ENCODE data around the gene TMEM184A. TPM values are rescaled to one million over a fixed set of nuclear protein-coding genes. Genes with fewer than 3 reads are reported as not detected.

The TMEM184A gene
- total RNA-seq, 1 donor from 2014 or later: 8.6 TPM

- Mint-ChIP-seq H3K9me3 (ENCODE audit: low read depth) (peaks cover 2% of the 10 kb centered on the region), H3K4me3 (ENCODE audit: low read depth) (no peak overlapping the region), H3K36me3 (ENCODE audit: insufficient read depth) (peaks cover 3% of the 10 kb centered on the region), H3K27me3 (peaks cover 33% of the 10 kb centered on the region), H3K4me1 (ENCODE audit: low read depth) (no peaks in the 10 kb centered on the region), H3K27ac (no peak overlapping the region)
- no peak for TF ChIP-seq CTCF (IDR thresholded peaks at IDR 0.05; ENCODE audit: unreplicated experiment)
- no peak for DNase-seq (ENCODE audit: low spot score, unreplicated experiment)
These were observed 36.4 kb upstream of the TMEM184A start for GRCh38 chr7:1592299-1592871.

- DNase-seq (ENCODE audit: low spot score, unreplicated experiment): no peak
- no peak overlapping the region for H3K4me3 Mint-ChIP-seq (ENCODE audit: low read depth)
- H3K27me3 Mint-ChIP-seq: peaks cover 31% of the 10 kb centered on the region
- peaks cover 2% of the 10 kb centered on the region for H3K9me3 Mint-ChIP-seq (ENCODE audit: low read depth)
- peaks cover 3% of the 10 kb centered on the region for H3K36me3 Mint-ChIP-seq (ENCODE audit: insufficient read depth)
- no peak for TF ChIP-seq CTCF (IDR thresholded peaks at IDR 0.05; ENCODE audit: unreplicated experiment)
- no peak overlapping the region for H3K27ac Mint-ChIP-seq
- H3K4me1 Mint-ChIP-seq (ENCODE audit: low read depth): no peaks in the 10 kb centered on the region
These were observed 35.9 kb upstream of the TMEM184A start for GRCh38 chr7:1591876-1592275.

- H3K36me3 Mint-ChIP-seq (ENCODE audit: insufficient read depth): peaks cover 3% of the 10 kb centered on the region
- no peak overlapping the region for H3K27ac Mint-ChIP-seq
- no peak overlapping the region for H3K4me3 Mint-ChIP-seq (ENCODE audit: low read depth)
- H3K27me3 Mint-ChIP-seq: peaks cover 31% of the 10 kb centered on the region
- peaks cover 2% of the 10 kb centered on the region for H3K9me3 Mint-ChIP-seq (ENCODE audit: low read depth)
- no peak for DNase-seq (ENCODE audit: low spot score, unreplicated experiment)
- TF ChIP-seq CTCF (IDR thresholded peaks at IDR 0.05; ENCODE audit: unreplicated experiment): no peak
- H3K4me1 Mint-ChIP-seq (ENCODE audit: low read depth): no peaks in the 10 kb centered on the region
These were observed 35.4 kb upstream of the TMEM184A start for GRCh38 chr7:1591396-1591795.

- Mint-ChIP-seq H3K36me3 (ENCODE audit: insufficient read depth) (peaks cover 3% of the 10 kb centered on the region), H3K4me1 (ENCODE audit: low read depth) (no peaks in the 10 kb centered on the region), H3K27me3 (peaks cover 31% of the 10 kb centered on the region), H3K27ac (no peak overlapping the region), H3K4me3 (ENCODE audit: low read depth) (no peak overlapping the region), H3K9me3 (ENCODE audit: low read depth) (peaks cover 2% of the 10 kb centered on the region)
- no peak for TF ChIP-seq CTCF (IDR thresholded peaks at IDR 0.05; ENCODE audit: unreplicated experiment)
- DNase-seq (ENCODE audit: low spot score, unreplicated experiment): no peak
These were observed 34.9 kb upstream of the TMEM184A start for GRCh38 chr7:1590887-1591286.

- H3K36me3 Mint-ChIP-seq (ENCODE audit: insufficient read depth): peaks cover 3% of the 10 kb centered on the region
- H3K27ac Mint-ChIP-seq: no peak overlapping the region
- peaks cover 2% of the 10 kb centered on the region for H3K9me3 Mint-ChIP-seq (ENCODE audit: low read depth)
- no peaks in the 10 kb centered on the region for H3K4me1 Mint-ChIP-seq (ENCODE audit: low read depth)
- no peak for TF ChIP-seq CTCF (IDR thresholded peaks at IDR 0.05; ENCODE audit: unreplicated experiment)
- DNase-seq (ENCODE audit: low spot score, unreplicated experiment): no peak
- H3K4me3 Mint-ChIP-seq (ENCODE audit: low read depth): no peak overlapping the region
- peaks cover 30% of the 10 kb centered on the region for H3K27me3 Mint-ChIP-seq
These were observed 34.5 kb upstream of the TMEM184A start for GRCh38 chr7:1590476-1590875.
